ENCODE measurements around the gene ARL3.

GRCh38 chr10:102678068-102678400, 36.2 kb downstream of the ARL3 start:
- TF ChIP-seq POLR2A (IDR thresholded peaks at IDR 0.05) (no peak), CTCF (IDR thresholded peaks at IDR 0.05) (no peak)

Data from body of pancreas (tissue), 4 donors.